Stimulated activated CD4-positive, alpha-beta T cell treated with anti-CD3 and anti-CD28 coated beads, Interleukin-1b, Interleukin-23, amount 100 ng/mL, for 1 hour (primary cell): Measurements from ENCODE around the gene NHERF2.
A peak's percentile ranks its signal among the peaks of the same experiment; 100 is the strongest.

Experiments
- DNase-seq, 2 donors: peaks; one replicate each; pipeline ENCODE4 v3.0.0-alpha.2; 2020; ENCODE audit warnings: low read depth in 2 of 2

The NHERF2 gene

DNA sequence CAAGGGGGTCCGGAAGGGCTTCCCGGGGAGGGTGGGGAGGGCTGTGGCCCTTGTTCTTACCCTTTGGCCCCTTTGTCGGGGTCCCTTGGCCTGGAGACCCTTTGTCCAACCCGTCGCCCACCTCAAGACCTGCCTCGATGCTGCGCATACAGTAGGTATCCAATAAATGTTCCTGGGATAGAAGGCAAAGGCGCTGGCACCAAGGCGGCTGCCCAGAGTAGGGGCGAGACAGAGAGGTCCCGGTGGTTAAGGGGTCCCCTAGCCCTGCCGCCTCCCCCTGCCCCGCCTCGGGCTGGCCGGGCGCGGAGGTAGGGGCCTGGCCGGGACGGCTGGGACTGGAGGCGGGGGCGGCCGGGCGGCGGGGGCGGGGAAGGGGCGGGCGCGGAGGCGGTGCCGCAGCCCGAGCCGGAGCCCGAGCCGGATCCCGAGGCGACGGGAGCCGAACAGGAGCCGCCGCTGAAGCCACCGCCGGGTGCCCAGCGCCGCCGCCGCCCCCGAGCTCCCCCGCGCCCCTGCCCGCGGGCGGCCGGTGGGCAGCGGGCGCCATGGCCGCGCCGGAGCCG, at the start of gene NHERF2:
TSS of gene NHERF2 (plus strand) at position 442 of the 563 bp plus-strand sequence. CDS start at position 546, 104 bp downstream.
- no peak for DNase-seq

- DNase-seq: no peak
These were observed 49.5 kb upstream of the NHERF2 start for GRCh38 chr16:1976951-1977874.

DNA sequence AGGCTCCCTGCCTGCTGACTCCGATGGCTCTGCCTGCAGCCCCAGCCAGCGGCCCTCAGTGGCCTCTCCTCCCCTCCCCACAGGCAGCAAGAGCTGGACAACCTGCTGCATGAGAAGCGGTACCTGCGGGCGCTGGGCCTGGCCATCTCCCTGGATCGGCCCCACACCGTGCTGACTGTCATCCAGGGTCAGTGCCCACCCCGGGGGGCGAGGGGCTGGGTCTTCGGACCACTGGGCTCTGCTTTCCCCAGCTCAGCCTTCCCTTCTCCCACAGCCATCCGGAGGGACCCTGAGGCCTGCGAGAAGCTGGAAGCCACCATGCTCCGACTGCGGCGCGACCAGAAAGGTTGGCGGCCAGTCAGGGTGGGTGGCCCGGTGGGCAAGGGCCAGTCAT, 48.8 kb upstream of the NHERF2 start:
- DNase-seq: no peak

DNA sequence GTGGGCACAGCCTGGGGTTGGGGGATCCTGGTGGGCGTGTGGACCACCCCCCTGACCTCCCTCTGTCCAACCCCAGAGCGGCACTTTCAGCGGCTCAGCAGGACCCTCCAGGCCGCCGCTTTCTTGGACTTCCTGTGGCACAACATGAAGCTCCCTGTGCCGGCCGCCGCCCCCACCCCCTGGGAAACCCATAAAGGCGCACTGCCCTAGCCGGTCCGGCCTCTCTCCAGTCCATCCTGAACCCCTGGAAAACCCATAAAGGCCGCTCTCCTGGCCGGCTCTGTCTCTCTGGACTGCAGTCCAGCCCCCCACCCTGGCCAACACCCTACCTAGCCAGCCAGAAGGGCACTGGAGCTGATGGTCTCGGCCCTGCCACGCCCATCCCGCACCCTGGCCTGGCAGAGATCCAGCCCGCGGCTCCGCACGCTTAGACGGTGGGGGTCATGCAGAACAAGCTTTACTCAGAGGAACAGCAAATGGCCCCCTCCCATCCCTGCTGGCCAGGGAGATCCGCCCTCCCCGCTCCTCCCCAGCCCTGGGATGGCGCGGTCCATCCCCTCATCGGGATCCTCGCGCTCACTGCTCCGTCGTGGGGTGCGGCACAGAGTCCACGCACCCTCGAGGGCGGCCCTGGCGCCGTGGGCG, 48.1 kb upstream of the NHERF2 start:
- no peak for DNase-seq

DNA sequence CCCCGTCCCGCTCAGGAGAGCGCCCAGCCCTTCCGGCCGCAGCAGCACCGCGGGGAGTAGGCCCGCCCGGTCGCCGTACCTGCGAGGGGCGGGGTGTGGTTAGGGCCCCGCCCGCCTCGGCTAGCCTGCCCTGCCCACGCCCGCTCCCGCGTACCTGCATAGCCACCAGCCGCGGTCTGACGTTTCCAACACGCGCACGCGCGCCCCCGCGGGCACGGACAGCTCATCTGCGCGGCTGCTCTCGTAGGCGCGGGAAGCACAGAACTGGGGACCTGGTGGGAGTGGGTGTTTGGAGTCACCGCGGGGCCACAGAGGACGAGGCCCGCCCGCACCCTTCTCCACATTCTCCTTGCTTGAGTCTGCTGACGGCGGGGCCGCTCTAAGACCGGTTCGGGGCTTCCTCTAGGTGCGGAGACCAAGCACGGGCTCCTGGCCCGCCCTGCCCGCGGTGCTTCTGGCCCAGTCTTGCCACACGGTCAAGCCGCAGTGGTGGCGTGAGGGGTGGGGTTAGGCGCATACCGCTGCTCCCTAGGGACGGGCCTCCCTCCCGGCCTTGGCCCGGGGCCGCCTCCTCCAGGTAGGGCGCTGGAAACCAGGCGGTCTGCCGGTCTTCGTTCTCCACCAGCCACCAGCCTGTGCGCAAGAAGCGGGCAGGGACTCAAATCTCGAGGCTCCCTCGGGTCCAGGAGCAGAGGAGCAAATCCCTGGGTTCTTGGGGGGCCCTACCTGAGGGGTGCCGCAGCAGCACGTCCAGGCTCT, 47.3 kb upstream of the NHERF2 start:
- DNase-seq: no peak

DNA sequence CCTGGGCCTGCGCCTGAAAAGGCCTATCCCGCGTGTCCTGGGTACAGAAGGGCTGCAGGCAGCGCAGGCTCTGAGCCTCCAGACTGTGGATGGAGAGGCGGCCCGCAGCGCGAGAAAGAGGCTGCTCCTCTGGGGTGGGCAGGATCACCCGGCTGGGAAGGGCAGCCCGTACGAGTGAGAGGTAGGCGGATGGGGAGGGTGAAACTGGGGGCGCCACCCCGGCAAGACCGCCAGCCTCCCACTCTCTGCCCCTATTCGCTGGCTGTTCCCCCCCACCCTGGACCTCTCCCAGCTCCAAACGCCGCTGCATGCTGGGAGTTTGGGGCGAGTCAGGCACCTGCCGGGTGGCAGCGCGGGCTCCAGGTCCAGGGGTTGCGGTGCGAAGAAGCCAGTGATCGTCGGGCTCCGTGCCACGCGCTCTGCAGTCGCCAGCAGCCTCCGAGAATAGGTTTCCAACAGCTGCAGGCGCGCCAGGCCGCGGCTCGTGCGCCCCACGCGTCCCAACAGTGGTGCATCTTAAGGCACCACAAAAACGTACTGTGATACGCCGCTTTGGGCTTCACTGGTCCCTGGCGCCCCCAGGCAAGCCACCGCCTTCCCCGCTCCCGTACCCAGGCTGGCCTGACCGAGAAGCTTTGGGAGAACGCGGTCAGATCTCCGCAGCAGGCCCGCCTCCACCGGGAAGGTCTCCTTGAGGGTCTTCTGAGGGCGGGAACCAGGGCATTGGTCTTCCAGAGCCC, 46.5 kb upstream of the NHERF2 start:
- no peak for DNase-seq

- no peak for DNase-seq
These were observed 46.0 kb upstream of the NHERF2 start for GRCh38 chr16:1980770-1981087.

- DNase-seq: no peak
These were observed 45.3 kb upstream of the NHERF2 start, which contains the start of gene NOXO1 for GRCh38 chr16:1981398-1981836. Gene NOXO1, minus strand, starts transcription at chr16:1981469. Its CDS starts 290 bp downstream, at chr16:1981179.

GRCh38 chr16:1982013-1982433, 44.7 kb upstream of the NHERF2 start:
- no peak for DNase-seq

DNA sequence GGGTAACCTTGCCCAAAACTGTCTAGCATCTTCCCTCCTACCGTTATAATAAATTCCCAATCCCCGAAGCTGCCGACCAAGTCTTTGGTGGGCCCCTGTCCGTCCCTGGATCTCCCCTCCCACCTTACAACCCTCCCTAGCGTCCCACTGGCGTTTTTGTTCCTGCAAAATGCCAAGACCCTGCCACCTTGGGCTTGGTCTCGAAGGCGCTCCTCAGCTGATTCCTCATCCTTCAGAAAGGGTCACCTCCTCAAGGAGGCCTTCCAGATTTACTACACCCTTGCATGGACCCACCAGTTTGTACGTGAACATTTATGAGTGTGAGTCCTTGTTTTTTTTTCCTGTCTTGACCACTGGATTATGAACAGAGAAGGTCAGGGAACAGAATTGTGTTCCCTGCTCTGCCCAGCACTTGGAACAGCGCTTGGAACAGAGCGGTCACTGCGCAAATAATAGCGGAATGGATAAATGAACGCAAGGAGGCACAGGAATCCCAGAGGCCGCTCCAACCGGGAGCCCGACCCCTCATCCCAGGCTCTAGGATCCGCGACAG, 43.6 kb upstream of the NHERF2 start:
- DNase-seq: no peak

DNA sequence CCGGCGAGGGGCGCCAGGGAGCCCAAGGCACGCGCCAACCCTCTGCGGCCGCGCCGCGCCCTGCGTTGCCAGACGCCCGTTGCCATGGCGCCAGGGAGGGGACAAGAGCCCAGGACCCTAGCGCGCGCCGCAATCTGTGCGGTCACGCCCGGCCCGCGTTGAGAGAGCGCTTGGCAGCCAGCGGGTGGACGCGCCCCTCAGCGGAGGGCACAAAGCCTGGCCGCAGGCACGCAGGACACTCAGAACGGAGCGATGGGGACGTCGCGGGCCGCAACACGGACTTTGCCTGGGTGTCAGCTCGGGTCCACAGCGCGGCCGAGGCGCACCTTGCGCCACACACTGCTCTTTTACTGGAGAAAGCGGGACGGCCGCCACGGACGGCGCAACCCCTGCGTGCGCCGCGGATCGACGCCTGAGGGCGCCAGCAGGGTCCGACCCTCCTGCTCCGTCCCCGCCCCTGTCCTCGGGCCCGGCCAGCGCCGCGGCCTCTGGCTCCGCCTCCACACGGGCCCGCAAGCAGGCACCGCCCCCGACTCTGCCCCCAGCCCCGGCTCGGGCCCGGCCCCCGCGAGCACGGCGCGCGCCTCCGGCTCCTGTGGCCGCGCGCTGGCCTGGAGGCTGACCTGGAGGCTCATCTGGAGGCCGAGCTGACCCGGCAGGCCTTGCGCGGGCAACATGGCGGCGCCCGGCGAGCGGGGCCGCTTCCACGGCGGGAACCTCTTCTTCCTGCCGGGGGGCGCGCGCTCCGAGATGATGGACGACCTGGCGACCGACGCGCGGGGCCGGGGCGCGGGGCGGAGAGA, 43.0 kb upstream of the NHERF2 start, which contains the start of gene GFER:
TSS of gene GFER (plus strand) at position 650 of the 803 bp plus-strand sequence. CDS start at position 676, 26 bp downstream.
- peak in 1 of 2 donors; percentile 33 for DNase-seq

DNA sequence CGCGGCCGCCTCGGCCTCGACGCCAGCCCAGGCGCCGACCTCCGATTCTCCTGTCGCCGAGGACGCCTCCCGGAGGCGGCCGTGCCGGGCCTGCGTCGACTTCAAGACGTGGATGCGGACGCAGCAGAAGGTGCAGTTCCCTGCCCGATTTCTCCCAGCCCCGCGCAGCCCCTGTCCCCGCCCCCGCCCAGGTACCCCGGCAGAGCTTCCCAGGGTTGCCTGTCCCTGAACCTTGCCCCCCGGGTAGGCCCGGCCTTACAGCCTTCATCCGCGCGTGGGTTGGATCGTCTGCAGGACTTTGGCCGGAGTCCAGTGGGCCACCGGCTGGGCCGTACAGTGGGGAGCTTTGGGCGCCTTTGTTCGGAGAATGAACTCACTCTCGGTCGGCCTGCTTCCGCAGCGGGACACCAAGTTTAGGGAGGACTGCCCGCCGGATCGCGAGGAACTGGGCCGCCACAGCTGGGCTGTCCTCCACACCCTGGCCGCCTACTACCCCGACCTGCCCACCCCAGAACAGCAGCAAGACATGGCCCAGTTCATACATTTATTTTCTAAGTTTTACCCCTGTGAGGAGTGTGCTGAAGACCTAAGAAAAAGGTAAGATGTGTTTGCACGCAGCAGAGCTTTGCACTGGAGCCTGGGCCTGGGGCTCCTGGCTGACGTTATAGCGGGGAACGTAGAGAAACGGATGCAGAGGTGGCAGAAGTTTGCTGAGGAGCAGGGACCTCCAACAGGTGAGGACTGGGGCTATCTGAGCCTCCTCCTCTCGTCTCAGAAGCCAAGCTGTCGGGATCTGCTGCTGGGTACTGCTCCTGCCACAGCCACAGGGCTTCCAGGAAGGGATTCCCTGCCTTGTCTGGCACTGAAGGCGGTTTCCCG, 42.1 kb upstream of the NHERF2 start:
- DNase-seq: no peak

DNA sequence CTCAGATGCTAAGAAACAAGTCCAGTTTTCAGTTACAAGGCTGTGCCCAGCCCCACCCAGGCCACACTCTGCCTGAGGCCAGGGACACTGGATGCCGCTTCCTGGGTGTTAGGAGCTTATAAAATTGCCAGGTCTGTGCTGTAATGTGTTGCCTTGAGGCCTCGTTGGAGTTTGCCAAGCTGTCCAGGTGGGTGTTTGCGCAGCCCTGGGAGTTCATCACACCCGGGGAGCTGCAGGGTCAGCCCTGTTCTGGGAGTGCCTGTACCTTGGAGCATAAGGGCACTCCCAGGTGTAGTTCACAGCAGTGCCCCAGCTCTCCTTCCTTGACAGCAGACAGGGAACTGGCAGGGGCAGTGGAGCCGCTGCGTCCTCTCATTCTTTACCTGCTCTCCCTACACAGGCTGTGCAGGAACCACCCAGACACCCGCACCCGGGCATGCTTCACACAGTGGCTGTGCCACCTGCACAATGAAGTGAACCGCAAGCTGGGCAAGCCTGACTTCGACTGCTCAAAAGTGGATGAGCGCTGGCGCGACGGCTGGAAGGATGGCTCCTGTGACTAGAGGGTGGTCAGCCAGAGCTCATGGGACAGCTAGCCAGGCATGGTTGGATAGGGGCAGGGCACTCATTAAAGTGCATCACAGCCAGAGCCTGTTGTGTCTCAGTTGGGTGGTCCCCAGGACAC, 41.1 kb upstream of the NHERF2 start:
- no peak for DNase-seq

- no peak for DNase-seq
These were observed 39.5 kb upstream of the NHERF2 start for GRCh38 chr16:1987198-1987597.

- DNase-seq: no peak
These were observed 37.2 kb upstream of the NHERF2 start, which contains the start of gene SYNGR3 for GRCh38 chr16:1989209-1990100. Gene SYNGR3, plus strand, starts transcription at chr16:1989970. Its CDS starts 133 bp downstream, at chr16:1990103.

DNA sequence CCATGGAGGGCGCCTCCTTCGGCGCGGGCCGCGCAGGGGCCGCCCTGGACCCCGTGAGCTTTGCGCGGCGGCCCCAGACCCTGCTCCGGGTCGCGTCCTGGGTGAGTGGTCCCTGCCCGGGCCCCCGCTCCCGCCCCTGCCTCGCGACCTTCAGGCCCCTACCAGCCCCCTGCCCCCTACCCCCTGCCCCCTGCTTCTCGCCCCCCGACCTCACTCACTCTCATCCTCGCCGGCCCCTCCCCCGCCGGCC, 36.7 kb upstream of the NHERF2 start:
- no peak for DNase-seq

DNA sequence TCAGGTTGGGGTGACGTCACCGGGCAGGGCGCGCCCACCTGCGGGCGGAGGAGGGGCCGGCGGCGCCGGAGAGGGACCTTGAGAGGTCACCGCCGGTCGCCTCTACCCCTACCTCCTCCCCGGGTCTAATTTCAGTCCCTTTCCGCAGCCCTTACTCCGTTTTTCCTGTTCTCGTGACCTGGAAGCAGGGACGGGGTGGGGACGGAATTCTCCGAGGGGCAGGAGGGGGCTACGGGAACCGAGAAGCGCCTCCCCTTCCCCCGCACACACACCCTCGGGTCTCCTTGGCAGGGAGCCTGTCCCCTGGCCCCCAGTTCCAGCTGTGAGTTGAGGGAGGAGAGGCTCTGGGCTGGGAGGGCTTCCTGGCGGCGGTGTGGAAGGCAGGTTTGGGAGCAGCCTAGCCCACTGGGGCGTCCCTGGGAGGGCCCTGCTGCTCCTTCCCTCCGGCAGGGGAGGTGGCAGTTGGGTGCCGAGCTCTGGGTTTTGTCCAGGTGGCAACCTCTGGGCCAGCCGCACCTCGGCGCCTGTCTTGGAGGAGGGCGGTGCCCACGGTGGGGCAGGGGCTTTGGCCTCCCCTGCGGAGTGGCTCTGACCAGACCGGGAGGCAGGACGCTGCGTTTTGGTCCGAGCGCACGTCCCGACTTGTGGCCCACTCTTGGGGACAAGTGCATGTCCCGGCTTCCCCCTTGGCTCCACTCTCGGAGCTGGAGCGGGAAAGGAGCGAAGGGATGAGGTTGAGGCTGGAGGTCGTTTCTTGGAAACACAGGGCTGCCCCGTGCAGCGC, 36.2 kb upstream of the NHERF2 start:
- no peak for DNase-seq
